Kidney epithelial cell (primary cell): ENCODE results near the gene UBE2D3. TPM values are rescaled to one million over a fixed set of nuclear protein-coding genes. Genes with fewer than 3 reads are reported as not detected.

ENCODE experiments used
- DNase-seq: peaks from one replicate; pipeline ENCODE4 v3.0.0-alpha.2; 2010; ENCODE audit warnings: low read depth
- H3K27me3 ChIP-seq: 2 replicates; pipeline ENCODE4 v1.6.0; 2011; ENCODE audit warnings: low read length; ENCODE audit not compliant: control insufficient read depth, insufficient read depth
- H3K36me3 ChIP-seq: 2 replicates; pipeline ENCODE4 v1.5.1; 2011; ENCODE audit warnings: low read length; ENCODE audit not compliant: control insufficient read depth, insufficient read depth
- H3K4me3 ChIP-seq: 2 replicates; pipeline ENCODE4 v1.5.1; 2011; ENCODE audit warnings: low read depth, mild to moderate bottlenecking, control low read depth, low read length
- CTCF ChIP-seq: IDR thresholded peaks from 2 replicates; pipeline ENCODE4 v1.5.1; 2011; ENCODE audit warnings: mild to moderate bottlenecking, moderate library complexity, low read length, control low read depth, inconsistent platforms; ENCODE audit not compliant: insufficient read depth, poor library complexity, severe bottlenecking
- total RNA-seq: library from RNA; depleted of rRNA; stranded (reverse); fragments of >200 nt; gene quantifications from 2 replicates; pipeline ENCODE4 v1.2.3, GENCODE V29; 2015

UBE2D3 gene
- total RNA-seq, 1 donor from 2014 or later: 376 TPM

GRCh38 chr4:102836596-102836995 lies 9.2 kb upstream of the UBE2D3 start:
- H3K4me3 ChIP-seq: no peak overlapping the region
- TF ChIP-seq CTCF: no peak
- no peak for DNase-seq

GRCh38 chr4:102832667-102833066 lies 5.3 kb upstream of the UBE2D3 start:
- Histone ChIP-seq H3K27me3 (no peaks in the 10 kb centered on the region), H3K4me3 (no peak overlapping the region), H3K36me3 (no peaks in the 10 kb centered on the region)
- no peak for TF ChIP-seq CTCF
- no peak for DNase-seq

More at GRCh38 chr4:102836596-102836995, 9.2 kb upstream of the UBE2D3 start:
- no peaks in the 10 kb centered on the region for H3K36me3 ChIP-seq
- H3K27me3 ChIP-seq: no peaks in the 10 kb centered on the region

GRCh38 chr4:102832105-102832504 lies 4.8 kb upstream of the UBE2D3 start:
- no peak overlapping the region for H3K4me3 ChIP-seq
- no peaks in the 10 kb centered on the region for H3K36me3 ChIP-seq
- TF ChIP-seq CTCF: no peak

GRCh38 chr4:102829803-102830202 lies 2.5 kb upstream of the UBE2D3 start:
- DNase-seq: no peak
- H3K27me3 ChIP-seq: no peaks in the 10 kb centered on the region
- no peaks in the 10 kb centered on the region for H3K36me3 ChIP-seq
- no peak overlapping the region for H3K4me3 ChIP-seq
- no peak for TF ChIP-seq CTCF

More at GRCh38 chr4:102832105-102832504, 4.8 kb upstream of the UBE2D3 start:
- no peak for DNase-seq
- H3K27me3 ChIP-seq: no peaks in the 10 kb centered on the region

GRCh38 chr4:102828497-102828808 lies 1.1 kb upstream of the UBE2D3 start:
- no peak for TF ChIP-seq CTCF
- H3K4me3 ChIP-seq: peak overlapping the region; percentile 84
- no peaks in the 10 kb centered on the region for H3K27me3 ChIP-seq
- DNase-seq: no peak
- no peaks in the 10 kb centered on the region for H3K36me3 ChIP-seq

- H3K4me3 ChIP-seq: peak overlapping the region; percentile 84
- H3K36me3 ChIP-seq: no peaks in the 10 kb centered on the region
- peak; percentile 99 for DNase-seq
- H3K27me3 ChIP-seq: no peaks in the 10 kb centered on the region
- no peak for TF ChIP-seq CTCF
These were observed 534 bp upstream of the UBE2D3 start for GRCh38 chr4:102827674-102828496.
